Sigmoid colon (tissue), 4 donors: ENCODE measurements around the gene TRPM3.

Source experiments
- EP300 ChIP-seq, 4 donors: sonication (generic); formaldehyde crosslinking; IDR thresholded peaks; one replicate each; pipeline ENCODE4 v1.6.1; 2017; ENCODE audit warnings: antibody characterized with exemption in 4 of 4
- POLR2A ChIP-seq, 2 donors: fragments of 450-650 bp; IDR thresholded peaks; one replicate each; pipeline ENCODE4 v1.6.1; 2016; ENCODE audit warnings: antibody characterized with exemption in 2 of 2, mild to moderate bottlenecking in 2 of 2, moderate library complexity in 2 of 2
- POLR2AphosphoS5 ChIP-seq, 4 donors: sonication (generic); formaldehyde crosslinking; IDR thresholded peaks; one replicate each; pipeline ENCODE4 v1.6.1; 2017; ENCODE audit warnings: antibody characterized with exemption in 4 of 4
- TF ChIP-seq, protein P1 (sequence below), 4 experiments: fragments of 450-650 bp in 3 of 4; fragments of 200-600 bp in 1 of 4; IDR thresholded peaks; one replicate each; pipeline ENCODE4 v1.5.1; 2016 to 2019; ENCODE audit warnings: antibody characterized with exemption in 4 of 4, mild to moderate bottlenecking in 3 of 4, moderate library complexity in 2 of 4

- TF ChIP-seq, protein P1, sequence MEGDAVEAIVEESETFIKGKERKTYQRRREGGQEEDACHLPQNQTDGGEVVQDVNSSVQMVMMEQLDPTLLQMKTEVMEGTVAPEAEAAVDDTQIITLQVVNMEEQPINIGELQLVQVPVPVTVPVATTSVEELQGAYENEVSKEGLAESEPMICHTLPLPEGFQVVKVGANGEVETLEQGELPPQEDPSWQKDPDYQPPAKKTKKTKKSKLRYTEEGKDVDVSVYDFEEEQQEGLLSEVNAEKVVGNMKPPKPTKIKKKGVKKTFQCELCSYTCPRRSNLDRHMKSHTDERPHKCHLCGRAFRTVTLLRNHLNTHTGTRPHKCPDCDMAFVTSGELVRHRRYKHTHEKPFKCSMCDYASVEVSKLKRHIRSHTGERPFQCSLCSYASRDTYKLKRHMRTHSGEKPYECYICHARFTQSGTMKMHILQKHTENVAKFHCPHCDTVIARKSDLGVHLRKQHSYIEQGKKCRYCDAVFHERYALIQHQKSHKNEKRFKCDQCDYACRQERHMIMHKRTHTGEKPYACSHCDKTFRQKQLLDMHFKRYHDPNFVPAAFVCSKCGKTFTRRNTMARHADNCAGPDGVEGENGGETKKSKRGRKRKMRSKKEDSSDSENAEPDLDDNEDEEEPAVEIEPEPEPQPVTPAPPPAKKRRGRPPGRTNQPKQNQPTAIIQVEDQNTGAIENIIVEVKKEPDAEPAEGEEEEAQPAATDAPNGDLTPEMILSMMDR (IDR thresholded peaks at IDR 0.05): no peak
- no peak for TF ChIP-seq POLR2A (IDR thresholded peaks at IDR 0.05)
- no peak for TF ChIP-seq POLR2AphosphoS5 (IDR thresholded peaks at IDR 0.05)
- no peak for TF ChIP-seq EP300 (IDR thresholded peaks at IDR 0.05)
Measured at GRCh38 chr9:70998962-70999361, 122.5 kb downstream of the TRPM3 start.
